Liver (tissue), 9 donors: ENCODE data around the gene B9D2. TPM values are rescaled to one million over a fixed set of nuclear protein-coding genes. Genes with fewer than 3 reads are reported as not detected.
A peak's percentile ranks its signal among the peaks of the same experiment; 100 is the strongest.

Source experiments
- DNase-seq: peaks from one replicate; pipeline ENCODE4 v3.0.0-alpha.2; 2017; ENCODE audit warnings: low spot score
- H3K27ac ChIP-seq, 2 donors: one replicate each; pipeline ENCODE4 v1.7.0; 2013; ENCODE audit warnings: inconsistent platforms in 2 of 2, low read length in 2 of 2, control low read depth in 1 of 2, low read depth in 1 of 2, mild to moderate bottlenecking in 1 of 2
- H3K27me3 ChIP-seq, 4 donors: one replicate each; pipeline versions ENCODE4 v1.6.1 to v1.7.0; 2013; ENCODE audit warnings: low read length in 3 of 4, inconsistent platforms in 1 of 4, mild to moderate bottlenecking in 1 of 4, moderate library complexity in 1 of 4; ENCODE audit not compliant: control insufficient read depth in 4 of 4, insufficient read depth in 4 of 4
- H3K36me3 ChIP-seq, 4 donors: one replicate each; pipeline versions ENCODE4 v1.6.1 to v1.7.0; 2013; ENCODE audit warnings: low read length in 3 of 4, mild to moderate bottlenecking in 3 of 4, low read depth in 1 of 4, moderate library complexity in 1 of 4; ENCODE audit not compliant: control insufficient read depth in 4 of 4, insufficient read depth in 3 of 4
- H3K4me1 ChIP-seq, 4 donors: one replicate each; pipeline versions ENCODE4 v1.6.1 to v1.7.0; 2013; ENCODE audit warnings: low read length in 3 of 4, mild to moderate bottlenecking in 3 of 4, moderate library complexity in 1 of 4; ENCODE audit not compliant: control insufficient read depth in 4 of 4, insufficient read depth in 4 of 4
- H3K4me3 ChIP-seq, 3 donors: one replicate each; pipeline versions ENCODE4 v1.6.1 to v1.7.0; 2013; ENCODE audit warnings: low read length in 3 of 3, control low read depth in 1 of 3, low read depth in 1 of 3, mild to moderate bottlenecking in 1 of 3
- H3K9ac ChIP-seq, 2 donors: one replicate each; pipeline ENCODE4 v1.7.0; 2013; ENCODE audit warnings: low read length in 2 of 2, mild to moderate bottlenecking in 2 of 2, moderate library complexity in 2 of 2, control low read depth in 1 of 2, low read depth in 1 of 2
- H3K9me3 ChIP-seq, 4 donors: one replicate each; pipeline versions ENCODE4 v1.6.1 to v1.7.0; 2013; ENCODE audit warnings: low read length in 3 of 4; ENCODE audit not compliant: control insufficient read depth in 4 of 4
- HNF4A ChIP-seq, 2 donors: conservative IDR thresholded peaks; 2 replicates each; pipeline ENCODE4 v1.6.1; 2016; ENCODE audit warnings: antibody characterized with exemption in 2 of 2, mild to moderate bottlenecking in 2 of 2
- NR2F2 ChIP-seq: IDR thresholded peaks from 2 replicates; pipeline ENCODE4 v1.6.1; 2016; ENCODE audit warnings: antibody characterized with exemption
- RAD21 ChIP-seq, 2 donors: IDR thresholded peaks; 2 replicates each; pipeline ENCODE4 v1.6.1; 2016; ENCODE audit warnings: antibody characterized with exemption in 2 of 2, mild to moderate bottlenecking in 2 of 2
- RXRA ChIP-seq, 2 donors: IDR thresholded peaks; 2 replicates each; pipeline ENCODE4 v1.6.1; 2017 to 2018; ENCODE audit warnings: antibody characterized with exemption in 2 of 2, mild to moderate bottlenecking in 1 of 2
- YY1 ChIP-seq: IDR thresholded peaks from 2 replicates; pipeline ENCODE4 v1.6.1; 2016; ENCODE audit warnings: antibody characterized with exemption, mild to moderate bottlenecking
- ZBTB33 ChIP-seq: IDR thresholded peaks from 2 replicates; pipeline ENCODE4 v1.6.1; 2016; ENCODE audit warnings: antibody characterized with exemption
- WGBS: extraction: QIAGEN DNeasy Blood & Tissue Kit; methylation state at CpG from one replicate; pipeline ENCODE4 v1.1.7; 2013; 5-methylcytosine and 5-hydroxymethylcytosine counted together
- polyA plus RNA-seq, 2 donors: library from polyadenylated mRNA; stranded (reverse) in 1 of 2; unstranded in 1 of 2; fragments of 200-250 nt in 1 of 2; fragments of >200 nt in 1 of 2; fragmentation: Nextera tagmentation in 1 of 2; extraction: Ambion mirVana in 1 of 2; gene quantifications; one replicate each; pipeline versions ENCODE4 v1.2.1 to v1.2.3, GENCODE V29; 2013 to 2015
- total RNA-seq, 2 donors: library from RNA; depleted of rRNA; stranded (reverse); fragments of >200 nt; gene quantifications; one replicate each; pipeline ENCODE4 v1.2.3, GENCODE V29; 2014
- TF ChIP-seq, protein P1 (sequence below): fragments of 150-350 bp; IDR thresholded peaks from 2 replicates; pipeline ENCODE4 v1.5.1; 2017; ENCODE audit warnings: improper control_type of control experiment, low read depth, low read length; ENCODE audit not compliant: missing input control
- TF ChIP-seq, protein P2 (sequence below): IDR thresholded peaks from 2 replicates; pipeline ENCODE4 v1.6.1; 2016; ENCODE audit warnings: antibody characterized with exemption, mild to moderate bottlenecking
- donor health status: healthy.
- donor health status: healthy.
- donor health status: healthy.
- donor health status: healthy.
- donor health status: healthy.

Gene B9D2
- total and polyA plus RNA-seq, 4 donors, result 2.4 to 3.7 (median 3.0) TPM

DNA sequence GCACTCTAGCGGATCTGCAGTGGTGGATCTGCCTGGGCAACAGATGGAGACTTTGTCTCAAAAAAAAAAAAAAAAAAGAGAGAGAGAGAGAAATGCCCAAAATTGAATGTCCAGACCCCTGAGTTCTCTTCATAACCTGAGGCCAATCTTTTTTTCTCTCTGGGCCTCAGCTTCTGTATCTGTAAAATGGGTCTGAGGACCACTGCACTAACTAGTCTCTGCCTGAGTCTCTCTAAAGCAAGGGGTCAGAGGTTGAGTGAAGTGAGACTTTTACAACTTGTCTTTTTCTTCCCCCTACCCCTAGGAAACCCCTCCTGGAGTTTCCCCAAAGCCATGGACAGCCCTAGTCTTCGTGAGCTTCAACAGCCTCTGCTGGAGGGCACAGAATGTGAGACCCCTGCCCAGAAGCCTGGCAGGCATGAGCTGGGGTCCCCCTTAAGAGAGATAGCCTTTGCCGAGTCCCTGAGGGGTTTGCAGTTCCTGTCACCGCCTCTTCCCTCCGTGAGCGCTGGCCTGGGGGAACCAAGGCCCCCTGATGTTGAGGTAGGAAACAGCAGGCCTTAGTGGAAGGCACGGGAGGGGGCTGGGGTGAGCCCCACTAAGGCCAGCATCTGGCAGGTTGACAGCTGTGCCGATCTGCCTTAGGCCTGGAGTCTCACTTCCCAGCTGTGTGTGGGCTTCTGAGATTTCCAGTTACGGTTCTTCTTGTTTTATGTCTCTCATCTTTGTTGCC is 14.2 kb upstream of the B9D2 start:
- H3K27ac ChIP-seq, result no peak overlapping the region
- no peak overlapping the region for H3K9ac ChIP-seq
- H3K4me3 ChIP-seq, result no peak overlapping the region
- TF ChIP-seq NR2F2 (no peak), YY1 (no peak), RXRA (IDR thresholded peaks at IDR 0.05) (no peak), RAD21 (IDR thresholded peaks at IDR 0.05) (no peak), HNF4A (conservative IDR thresholded peaks at IDR 0.05) (no peak)
- TF ChIP-seq, protein P1, sequence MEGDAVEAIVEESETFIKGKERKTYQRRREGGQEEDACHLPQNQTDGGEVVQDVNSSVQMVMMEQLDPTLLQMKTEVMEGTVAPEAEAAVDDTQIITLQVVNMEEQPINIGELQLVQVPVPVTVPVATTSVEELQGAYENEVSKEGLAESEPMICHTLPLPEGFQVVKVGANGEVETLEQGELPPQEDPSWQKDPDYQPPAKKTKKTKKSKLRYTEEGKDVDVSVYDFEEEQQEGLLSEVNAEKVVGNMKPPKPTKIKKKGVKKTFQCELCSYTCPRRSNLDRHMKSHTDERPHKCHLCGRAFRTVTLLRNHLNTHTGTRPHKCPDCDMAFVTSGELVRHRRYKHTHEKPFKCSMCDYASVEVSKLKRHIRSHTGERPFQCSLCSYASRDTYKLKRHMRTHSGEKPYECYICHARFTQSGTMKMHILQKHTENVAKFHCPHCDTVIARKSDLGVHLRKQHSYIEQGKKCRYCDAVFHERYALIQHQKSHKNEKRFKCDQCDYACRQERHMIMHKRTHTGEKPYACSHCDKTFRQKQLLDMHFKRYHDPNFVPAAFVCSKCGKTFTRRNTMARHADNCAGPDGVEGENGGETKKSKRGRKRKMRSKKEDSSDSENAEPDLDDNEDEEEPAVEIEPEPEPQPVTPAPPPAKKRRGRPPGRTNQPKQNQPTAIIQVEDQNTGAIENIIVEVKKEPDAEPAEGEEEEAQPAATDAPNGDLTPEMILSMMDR, result no peak
- no peaks in the 10 kb centered on the region for H3K27me3 ChIP-seq
- H3K4me1 ChIP-seq, result peaks cover 0 to 6% (median 4%) of the 10 kb centered on the region in 4 donors
- H3K36me3 ChIP-seq, result no peaks in the 10 kb centered on the region
- no peaks in the 10 kb centered on the region for H3K9me3 ChIP-seq
- 74% methylated on average over 9 of the region's 9 CpGs for WGBS
- no peak for DNase-seq

DNA sequence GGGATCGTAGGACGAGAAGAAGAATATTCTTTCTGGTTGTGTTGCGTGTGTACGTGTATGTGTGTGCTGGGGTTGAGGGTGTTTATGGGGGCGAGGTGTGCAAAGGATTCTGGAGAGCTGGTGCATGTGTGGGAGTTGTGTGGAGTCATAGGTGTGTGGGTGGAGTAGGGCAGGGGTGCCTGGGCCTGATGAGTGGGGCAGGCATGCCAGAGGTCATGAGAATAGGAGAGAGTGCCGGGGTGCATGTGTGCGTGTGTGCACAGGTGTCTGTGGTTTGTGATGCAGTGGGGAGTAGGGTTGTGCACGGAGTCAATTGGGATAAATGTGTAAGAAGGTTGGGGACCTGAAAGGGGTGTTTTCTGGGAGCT is 13.0 kb upstream of the B9D2 start:
- H3K9me3 ChIP-seq, result no peaks in the 10 kb centered on the region
- TF ChIP-seq HNF4A (conservative IDR thresholded peaks at IDR 0.05) (no peak), NR2F2 (no peak), YY1 (no peak), ZBTB33 (no peak), RAD21 (IDR thresholded peaks at IDR 0.05) (no peak)
- TF ChIP-seq, protein P2, sequence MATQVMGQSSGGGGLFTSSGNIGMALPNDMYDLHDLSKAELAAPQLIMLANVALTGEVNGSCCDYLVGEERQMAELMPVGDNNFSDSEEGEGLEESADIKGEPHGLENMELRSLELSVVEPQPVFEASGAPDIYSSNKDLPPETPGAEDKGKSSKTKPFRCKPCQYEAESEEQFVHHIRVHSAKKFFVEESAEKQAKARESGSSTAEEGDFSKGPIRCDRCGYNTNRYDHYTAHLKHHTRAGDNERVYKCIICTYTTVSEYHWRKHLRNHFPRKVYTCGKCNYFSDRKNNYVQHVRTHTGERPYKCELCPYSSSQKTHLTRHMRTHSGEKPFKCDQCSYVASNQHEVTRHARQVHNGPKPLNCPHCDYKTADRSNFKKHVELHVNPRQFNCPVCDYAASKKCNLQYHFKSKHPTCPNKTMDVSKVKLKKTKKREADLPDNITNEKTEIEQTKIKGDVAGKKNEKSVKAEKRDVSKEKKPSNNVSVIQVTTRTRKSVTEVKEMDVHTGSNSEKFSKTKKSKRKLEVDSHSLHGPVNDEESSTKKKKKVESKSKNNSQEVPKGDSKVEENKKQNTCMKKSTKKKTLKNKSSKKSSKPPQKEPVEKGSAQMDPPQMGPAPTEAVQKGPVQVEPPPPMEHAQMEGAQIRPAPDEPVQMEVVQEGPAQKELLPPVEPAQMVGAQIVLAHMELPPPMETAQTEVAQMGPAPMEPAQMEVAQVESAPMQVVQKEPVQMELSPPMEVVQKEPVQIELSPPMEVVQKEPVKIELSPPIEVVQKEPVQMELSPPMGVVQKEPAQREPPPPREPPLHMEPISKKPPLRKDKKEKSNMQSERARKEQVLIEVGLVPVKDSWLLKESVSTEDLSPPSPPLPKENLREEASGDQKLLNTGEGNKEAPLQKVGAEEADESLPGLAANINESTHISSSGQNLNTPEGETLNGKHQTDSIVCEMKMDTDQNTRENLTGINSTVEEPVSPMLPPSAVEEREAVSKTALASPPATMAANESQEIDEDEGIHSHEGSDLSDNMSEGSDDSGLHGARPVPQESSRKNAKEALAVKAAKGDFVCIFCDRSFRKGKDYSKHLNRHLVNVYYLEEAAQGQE, result no peak
- H3K27ac ChIP-seq, result no peak overlapping the region
- DNase-seq, result no peak
- no peak overlapping the region for H3K9ac ChIP-seq
- peak overlapping the region in 2 of 3 donors; percentile 57 to 60 for H3K4me3 ChIP-seq
- peaks cover 0 to 6% (median 4%) of the 10 kb centered on the region in 4 donors for H3K4me1 ChIP-seq
- WGBS, result 78% methylated on average over 8 of the region's 8 CpGs
- no peaks in the 10 kb centered on the region for H3K27me3 ChIP-seq
- H3K36me3 ChIP-seq, result no peaks in the 10 kb centered on the region
